ENCODE data around the gene TMF1.

GRCh38 chr3:68996356-68996995 is 55.7 kb downstream of the TMF1 start:
- no peak for TF ChIP-seq CTCF (IDR thresholded peaks at IDR 0.05)
- no peak for TF ChIP-seq POLR2A (IDR thresholded peaks at IDR 0.05)

All from transverse colon (tissue), 3 donors.